ENCODE data around the gene PSMC2. TPM values are rescaled to one million over a fixed set of nuclear protein-coding genes. Genes with fewer than 3 reads are reported as not detected.

Gene PSMC2
- total RNA-seq, 1 donor from 2014 or later, result 128 TPM

- no peak overlapping the region for H3K27ac ChIP-seq
- H2AFZ ChIP-seq (replicated peaks), result no peak overlapping the region
- H3K9me3 ChIP-seq (ENCODE audit: low read depth), result no peaks in the 10 kb centered on the region
- H3K27ac Mint-ChIP-seq, result no peak overlapping the region
- H3K79me2 ChIP-seq (ENCODE audit: low read depth), result no peaks in the 10 kb centered on the region
- no peak overlapping the region for H3K4me3 ChIP-seq
- no peaks in the 10 kb centered on the region for H3K4me1 ChIP-seq
- no peaks in the 10 kb centered on the region for H4K20me1 ChIP-seq (ENCODE audit: low read depth)
- H3K36me3 Mint-ChIP-seq, result no peaks in the 10 kb centered on the region
- no peaks in the 10 kb centered on the region for H3K4me1 Mint-ChIP-seq
- no peak overlapping the region for H3K9ac ChIP-seq
- TF ChIP-seq EZH2 (IDR thresholded peaks at IDR 0.05) (no peak), EZH2phosphoT487 (IDR thresholded peaks at IDR 0.05) (no peak), CTCF (IDR thresholded peaks at IDR 0.05) (no peak)
- no peak for DNase-seq (ENCODE audit: low spot score)
- no peaks in the 10 kb centered on the region for H3K9me3 Mint-ChIP-seq
- H3K36me3 ChIP-seq, result no peaks in the 10 kb centered on the region
- H3K27me3 ChIP-seq, result no peaks in the 10 kb centered on the region
- no peak overlapping the region for H3K4me2 ChIP-seq
- H3F3A ChIP-seq (ENCODE audit: low read depth), result no peaks in the 10 kb centered on the region
- no peak overlapping the region for H3K4me3 Mint-ChIP-seq
- no peaks in the 10 kb centered on the region for H3K27me3 Mint-ChIP-seq (ENCODE audit: insufficient read depth, low read depth)
Measured at GRCh38 chr7:103387242-103387641, 39.8 kb downstream of the PSMC2 start.

- Histone ChIP-seq H3K79me2 (ENCODE audit: low read depth) (no peaks in the 10 kb centered on the region), H3K27me3 (no peaks in the 10 kb centered on the region), H3K36me3 (no peaks in the 10 kb centered on the region), H3K4me1 (no peaks in the 10 kb centered on the region), H2AFZ (replicated peaks) (no peak overlapping the region), H3F3A (ENCODE audit: low read depth) (no peaks in the 10 kb centered on the region), H4K20me1 (ENCODE audit: low read depth) (no peaks in the 10 kb centered on the region), H3K27ac (no peak overlapping the region), H3K4me2 (no peak overlapping the region), H3K4me3 (no peak overlapping the region), H3K9me3 (ENCODE audit: low read depth) (no peaks in the 10 kb centered on the region), H3K9ac (no peak overlapping the region)
- Mint-ChIP-seq H3K4me1 (no peaks in the 10 kb centered on the region), H3K36me3 (no peaks in the 10 kb centered on the region), H3K27ac (no peak overlapping the region), H3K4me3 (no peak overlapping the region), H3K9me3 (no peaks in the 10 kb centered on the region), H3K27me3 (ENCODE audit: insufficient read depth, low read depth) (no peaks in the 10 kb centered on the region)
- no peak for DNase-seq (ENCODE audit: low spot score)
- TF ChIP-seq EZH2 (IDR thresholded peaks at IDR 0.05) (no peak), EZH2phosphoT487 (IDR thresholded peaks at IDR 0.05) (no peak), CTCF (IDR thresholded peaks at IDR 0.05) (no peak)
Measured at GRCh38 chr7:103388469-103389140, 41.2 kb downstream of the PSMC2 start.

- no peaks in the 10 kb centered on the region for H3K79me2 ChIP-seq (ENCODE audit: low read depth)
- no peak for TF ChIP-seq EZH2phosphoT487 (IDR thresholded peaks at IDR 0.05)
- no peak for TF ChIP-seq CTCF (IDR thresholded peaks at IDR 0.05)
- no peak for TF ChIP-seq EZH2 (IDR thresholded peaks at IDR 0.05)
- H3K4me3 Mint-ChIP-seq, result no peak overlapping the region
Measured at GRCh38 chr7:103389263-103389662, 41.8 kb downstream of the PSMC2 start.

More at GRCh38 chr7:103389263-103389662, 41.8 kb downstream of the PSMC2 start:
- H3K4me1 ChIP-seq, result no peaks in the 10 kb centered on the region
- no peak overlapping the region for H3K4me3 ChIP-seq
- Mint-ChIP-seq H3K9me3 (no peaks in the 10 kb centered on the region), H3K27ac (no peak overlapping the region), H3K27me3 (ENCODE audit: insufficient read depth, low read depth) (no peaks in the 10 kb centered on the region), H3K36me3 (no peaks in the 10 kb centered on the region), H3K4me1 (no peaks in the 10 kb centered on the region)
- H3K9me3 ChIP-seq (ENCODE audit: low read depth), result no peaks in the 10 kb centered on the region
- no peaks in the 10 kb centered on the region for H4K20me1 ChIP-seq (ENCODE audit: low read depth)
- DNase-seq (ENCODE audit: low spot score), result no peak
- H3K9ac ChIP-seq, result no peak overlapping the region
- no peaks in the 10 kb centered on the region for H3K36me3 ChIP-seq
- H3F3A ChIP-seq (ENCODE audit: low read depth), result no peaks in the 10 kb centered on the region
- H3K27me3 ChIP-seq, result no peaks in the 10 kb centered on the region
- H3K4me2 ChIP-seq, result no peak overlapping the region
- H3K27ac ChIP-seq, result no peak overlapping the region
- no peak overlapping the region for H2AFZ ChIP-seq (replicated peaks)

Measured in neural progenitor cell (in vitro differentiated cells).